ENCODE measurements around the gene KCNJ10.

DNA sequence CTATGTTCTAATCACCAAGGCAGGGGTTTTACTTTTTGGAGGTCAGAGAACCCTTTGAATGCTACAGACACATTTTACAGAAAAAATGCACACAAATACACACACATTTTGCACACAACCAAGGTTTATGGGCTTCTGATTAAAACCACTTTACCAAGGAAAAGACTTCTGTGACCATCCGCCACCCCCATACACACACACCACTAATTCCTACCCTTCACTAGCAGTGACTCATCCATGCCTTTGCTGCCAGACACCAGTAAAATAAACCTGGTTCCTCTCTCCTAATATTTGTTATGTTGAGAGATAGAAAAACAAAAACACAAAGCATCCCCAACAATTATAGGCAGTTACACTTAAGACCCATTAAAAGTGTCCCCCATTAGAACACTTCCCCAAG, 51.1 kb downstream of the KCNJ10 start:
- TF ChIP-seq POLR2AphosphoS5 (IDR thresholded peaks at IDR 0.05; ENCODE audit: low read depth, low read length), result no peak
- TF ChIP-seq, protein P1, sequence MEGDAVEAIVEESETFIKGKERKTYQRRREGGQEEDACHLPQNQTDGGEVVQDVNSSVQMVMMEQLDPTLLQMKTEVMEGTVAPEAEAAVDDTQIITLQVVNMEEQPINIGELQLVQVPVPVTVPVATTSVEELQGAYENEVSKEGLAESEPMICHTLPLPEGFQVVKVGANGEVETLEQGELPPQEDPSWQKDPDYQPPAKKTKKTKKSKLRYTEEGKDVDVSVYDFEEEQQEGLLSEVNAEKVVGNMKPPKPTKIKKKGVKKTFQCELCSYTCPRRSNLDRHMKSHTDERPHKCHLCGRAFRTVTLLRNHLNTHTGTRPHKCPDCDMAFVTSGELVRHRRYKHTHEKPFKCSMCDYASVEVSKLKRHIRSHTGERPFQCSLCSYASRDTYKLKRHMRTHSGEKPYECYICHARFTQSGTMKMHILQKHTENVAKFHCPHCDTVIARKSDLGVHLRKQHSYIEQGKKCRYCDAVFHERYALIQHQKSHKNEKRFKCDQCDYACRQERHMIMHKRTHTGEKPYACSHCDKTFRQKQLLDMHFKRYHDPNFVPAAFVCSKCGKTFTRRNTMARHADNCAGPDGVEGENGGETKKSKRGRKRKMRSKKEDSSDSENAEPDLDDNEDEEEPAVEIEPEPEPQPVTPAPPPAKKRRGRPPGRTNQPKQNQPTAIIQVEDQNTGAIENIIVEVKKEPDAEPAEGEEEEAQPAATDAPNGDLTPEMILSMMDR (IDR thresholded peaks at IDR 0.05), result no peak
- no peak for TF ChIP-seq SIN3A (IDR thresholded peaks at IDR 0.05; ENCODE audit: borderline replicate concordance, insufficient read depth, low read depth, low read length)
